Body of pancreas (tissue), 4 donors: ENCODE results near the gene PLEKHG4B.

Experiments
- CTCF ChIP-seq, 7 experiments: fragments of 450-650 bp in 4 of 7; fragments of 200-600 bp in 3 of 7; sonication (generic) in 3 of 7; IDR thresholded peaks; one replicate each; pipeline ENCODE4 v1.5.1; 2016 to 2019; ENCODE audit warnings: antibody characterized with exemption in 7 of 7
- POLR2A ChIP-seq, 3 donors: fragments of 450-650 bp; IDR thresholded peaks; one replicate each; pipeline ENCODE4 v1.6.1; 2016; ENCODE audit warnings: antibody characterized with exemption in 3 of 3, mild to moderate bottlenecking in 2 of 3

GRCh38 chr5:189486-189885 lies 97.5 kb downstream of the PLEKHG4B start:
- TF ChIP-seq CTCF (IDR thresholded peaks at IDR 0.05) (no peak), POLR2A (IDR thresholded peaks at IDR 0.05) (no peak)
